ENCODE data around the gene GABRG1. TPM values are rescaled to one million over a fixed set of nuclear protein-coding genes. Genes with fewer than 3 reads are reported as not detected.

The GABRG1 gene
- total and polyA plus RNA-seq, 2 of the 8 experiments (the other 6 are each of a cell fraction or from before 2014, with no cell fraction given): 0.11 to 0.43 TPM

GRCh38 chr4:46073778-46074177, 50.1 kb downstream of the GABRG1 start:
- no peak for TF ChIP-seq SRF (IDR thresholded peaks at IDR 0.05; ENCODE audit: low read depth, low read length)
- no peak for TF ChIP-seq NANOG (IDR thresholded peaks at IDR 0.05; ENCODE audit: insufficient read depth, low read depth, low read length, poor library complexity, severe bottlenecking)
- TF ChIP-seq ZNF274 (IDR thresholded peaks at IDR 0.05; ENCODE audit: borderline replicate concordance, extremely low read depth, low read length): no peak
- no peak for TF ChIP-seq NRF1 (IDR thresholded peaks at IDR 0.05; ENCODE audit: low read depth, low read length)
- TF ChIP-seq CHD1 (IDR thresholded peaks at IDR 0.05; ENCODE audit: low read depth, low read length): no peak
- TF ChIP-seq GABPA (IDR thresholded peaks at IDR 0.05; ENCODE audit: borderline replicate concordance, insufficient read depth, low read length): no peak
- no peak overlapping the region for H3K4me3 ChIP-seq (ENCODE audit: extremely low read depth in 1 of 4, insufficient read depth in 2 of 4, low read depth in 3 of 4, low read length in 4 of 4)
- H4K8ac ChIP-seq (ENCODE audit: extremely low read depth, insufficient read depth, low read length): no peak overlapping the region
- no peaks in the 10 kb centered on the region for H3K79me1 ChIP-seq (ENCODE audit: low read depth, low read length)
- ChIA-PET CTCF (ENCODE audit: partially characterized antibody) (no interaction called here), POLR2A (ENCODE audit: partially characterized antibody) (no interaction called here)
- H4K20me1 ChIP-seq (replicated peaks in 1 of 2; ENCODE audit: control insufficient read depth in 1 of 2, insufficient read depth in 2 of 2, low read length in 2 of 2): no peaks in the 10 kb centered on the region
- H2BK12ac ChIP-seq (ENCODE audit: low read depth, low read length): no peak overlapping the region
- no peaks in the 10 kb centered on the region for H3K23me2 ChIP-seq (ENCODE audit: low read depth, low read length)
- no peak overlapping the region for H2AK5ac ChIP-seq (ENCODE audit: low read depth, low read length)
- H3K9ac ChIP-seq (replicated peaks in 1 of 4; ENCODE audit: extremely low read depth in 1 of 4, low read depth in 3 of 4, low read length in 3 of 4): no peak overlapping the region
- no peak overlapping the region for H2BK20ac ChIP-seq (ENCODE audit: low read length)
- H3K56ac ChIP-seq (replicated peaks; ENCODE audit: insufficient read length, low read depth, low read length): no peak overlapping the region
- H3K14ac ChIP-seq (ENCODE audit: insufficient read length): no peak overlapping the region
- H3K18ac ChIP-seq (ENCODE audit: extremely low read depth, low read length): no peak overlapping the region
- H3K9me3 ChIP-seq (ENCODE audit: insufficient read depth in 2 of 2, low read depth in 1 of 2, low read length in 1 of 2): no peaks in the 10 kb centered on the region
- no peak overlapping the region for H2BK120ac ChIP-seq (replicated peaks; ENCODE audit: low read depth, low read length)
- no peak overlapping the region for H3K4me2 ChIP-seq (ENCODE audit: insufficient read depth in 1 of 2, low read depth in 2 of 2, low read length in 2 of 2)
- no peak overlapping the region for H2AFZ ChIP-seq (ENCODE audit: low read length)
- H2BK5ac ChIP-seq (ENCODE audit: low read depth, low read length): no peak overlapping the region
- H4K91ac ChIP-seq (replicated peaks; ENCODE audit: insufficient read length, low read length): no peak overlapping the region
- no peaks in the 10 kb centered on the region for H3K36me3 ChIP-seq (ENCODE audit: control insufficient read depth in 2 of 4, insufficient read depth in 4 of 4, low read length in 3 of 4)
- no peak overlapping the region for H3K4ac ChIP-seq (replicated peaks; ENCODE audit: insufficient read length, low read depth, low read length)
- DNase-seq (ENCODE audit: low read depth in 1 of 2, low spot score in 2 of 2) (no peak), FAIRE-seq (no peak)
- no peak overlapping the region for H3K27ac ChIP-seq (ENCODE audit: low read depth, low read length)
- no peak overlapping the region for H3K23ac ChIP-seq (ENCODE audit: insufficient read length)
- H3K4me1 ChIP-seq (replicated peaks in 1 of 4; ENCODE audit: control insufficient read depth in 3 of 4, insufficient read depth in 4 of 4, low read length in 3 of 4): no peaks in the 10 kb centered on the region
- H3K27me3 ChIP-seq (replicated peaks in 1 of 4; ENCODE audit: control insufficient read depth in 3 of 4, extremely low read depth in 1 of 4, insufficient read depth in 3 of 4, low read length in 3 of 4): no peaks in the 10 kb centered on the region
- H3K79me2 ChIP-seq (ENCODE audit: control insufficient read depth in 1 of 2, insufficient read depth in 2 of 2, low read length in 2 of 2): no peaks in the 10 kb centered on the region
- H2BK15ac ChIP-seq (ENCODE audit: low read length): no peak overlapping the region
- H4K5ac ChIP-seq (ENCODE audit: insufficient read length, low read depth, low read length): no peak overlapping the region
